A673 (cell line): Measurements from ENCODE around the gene UACA. TPM values are rescaled to one million over a fixed set of nuclear protein-coding genes. Genes with fewer than 3 reads are reported as not detected.
A peak's percentile ranks its signal among the peaks of the same experiment; 100 is the strongest.

Experiments
- BruUV-seq: library from RNA; stranded (reverse); fragments of 400-500 nt; replicated peaks from 2 replicates; lab custom pipeline; 2021; lab: Mats Ljungman, UMichigan
- CTCF ChIA-PET: fragments of 300-600 bp; sonication (Branson Sonifier 250); formaldehyde crosslinking; loops from one replicate; lab custom pipeline; 2022; ENCODE audit warnings: antibody characterized with exemption; lab: Charles Lee
- POLR2A ChIA-PET: fragments of 300-600 bp; sonication (Branson Sonifier 250); formaldehyde crosslinking; loops from one replicate; lab custom pipeline; 2022; ENCODE audit warnings: antibody characterized with exemption; ENCODE audit not compliant: low non-redundant PET; lab: Charles Lee
- DNase-seq: peaks from one replicate; pipeline ENCODE4 v3.0.0-alpha.2; 2015; ENCODE audit warnings: low spot score
- H3K27ac ChIP-seq: fragments of 200-600 bp; sonication (generic); 2 replicates; pipeline ENCODE4 v1.5.1; 2016; ENCODE audit warnings: mixed run types, low read depth, mild to moderate bottlenecking, mixed read lengths, antibody characterized with exemption, low read length; ENCODE audit not compliant: poor library complexity, severe bottlenecking
- H3K27me3 ChIP-seq: fragments of 200-600 bp; sonication (generic); replicated peaks from 2 replicates; pipeline ENCODE4 v1.6.1; 2017; ENCODE audit warnings: mixed run types, low read depth, mild to moderate bottlenecking, mixed read lengths, antibody characterized with exemption, low read length; ENCODE audit not compliant: insufficient read depth, poor library complexity
- H3K36me3 ChIP-seq: fragments of 200-600 bp; sonication (generic); 2 replicates; pipeline ENCODE4 v1.6.1; 2016; ENCODE audit warnings: mixed run types, mild to moderate bottlenecking, mixed read lengths, antibody characterized with exemption, low read length; ENCODE audit not compliant: insufficient read depth, poor library complexity, severe bottlenecking
- H3K4me1 ChIP-seq: fragments of 200-600 bp; sonication (generic); 2 replicates; pipeline ENCODE4 v1.6.1; 2017; ENCODE audit warnings: mixed run types, mild to moderate bottlenecking, mixed read lengths, antibody characterized with exemption, low read length; ENCODE audit not compliant: insufficient read depth, poor library complexity, severe bottlenecking
- H3K4me3 ChIP-seq: fragments of 200-600 bp; sonication (generic); 2 replicates; pipeline ENCODE4 v1.5.1; 2016; ENCODE audit warnings: low read depth, mixed run types, mild to moderate bottlenecking, mixed read lengths, low read length; ENCODE audit not compliant: poor library complexity, severe bottlenecking
- H3K9me3 ChIP-seq: fragments of 200-600 bp; sonication (generic); 2 replicates; pipeline ENCODE4 v1.6.1; 2016; ENCODE audit warnings: mixed run types, low read depth, mild to moderate bottlenecking, mixed read lengths, antibody characterized with exemption, low read length; ENCODE audit not compliant: poor library complexity, severe bottlenecking
- EZH2 ChIP-seq: fragments of 200-600 bp; sonication (generic); IDR thresholded peaks from 2 replicates; pipeline ENCODE4 v1.6.1; 2017; ENCODE audit warnings: borderline replicate concordance, low read depth, mild to moderate bottlenecking, mixed read lengths, antibody characterized with exemption, low read length; ENCODE audit not compliant: poor library complexity, severe bottlenecking
- intact Hi-C: fragments of 100-400 bp; cut with micrococcal nuclease; formaldehyde crosslinking; loops from one replicate; pipeline ENCODE4 v1.10.0; 2022; ENCODE audit not compliant: unreplicated experiment
- total RNA-seq: library from RNA; stranded (reverse); gene quantifications from 2 replicates; pipeline ENCODE4 v1.2.3, GENCODE V29; 2021
- TF ChIP-seq, protein P1 (sequence below): fragments of 300-800, 200-600 bp; sonication (generic); conservative IDR thresholded peaks from 2 replicates; pipeline ENCODE4 v1.5.1; 2017; ENCODE audit warnings: low read depth, mild to moderate bottlenecking, antibody characterized with exemption, low read length, moderate library complexity, mixed read lengths

UACA gene
- total RNA-seq, 1 experiment from 2014 or later = 26.9 TPM

GRCh38 chr15:70788114-70789049, 25.0 kb upstream of the UACA start:
- no peaks in the 10 kb centered on the region for H3K9me3 ChIP-seq
- H3K27ac ChIP-seq = no peak overlapping the region
- ChIA-PET POLR2A (no interaction called here), CTCF (no interaction called here)
- no peaks in the 10 kb centered on the region for H3K4me1 ChIP-seq
- no peaks in the 10 kb centered on the region for H3K36me3 ChIP-seq
- intact Hi-C loops = no loop called here
- no peaks in the 10 kb centered on the region for H3K27me3 ChIP-seq
- BruUV-seq = no TSS peak
- TF ChIP-seq EZH2 = no peak
- TF ChIP-seq, protein P1, sequence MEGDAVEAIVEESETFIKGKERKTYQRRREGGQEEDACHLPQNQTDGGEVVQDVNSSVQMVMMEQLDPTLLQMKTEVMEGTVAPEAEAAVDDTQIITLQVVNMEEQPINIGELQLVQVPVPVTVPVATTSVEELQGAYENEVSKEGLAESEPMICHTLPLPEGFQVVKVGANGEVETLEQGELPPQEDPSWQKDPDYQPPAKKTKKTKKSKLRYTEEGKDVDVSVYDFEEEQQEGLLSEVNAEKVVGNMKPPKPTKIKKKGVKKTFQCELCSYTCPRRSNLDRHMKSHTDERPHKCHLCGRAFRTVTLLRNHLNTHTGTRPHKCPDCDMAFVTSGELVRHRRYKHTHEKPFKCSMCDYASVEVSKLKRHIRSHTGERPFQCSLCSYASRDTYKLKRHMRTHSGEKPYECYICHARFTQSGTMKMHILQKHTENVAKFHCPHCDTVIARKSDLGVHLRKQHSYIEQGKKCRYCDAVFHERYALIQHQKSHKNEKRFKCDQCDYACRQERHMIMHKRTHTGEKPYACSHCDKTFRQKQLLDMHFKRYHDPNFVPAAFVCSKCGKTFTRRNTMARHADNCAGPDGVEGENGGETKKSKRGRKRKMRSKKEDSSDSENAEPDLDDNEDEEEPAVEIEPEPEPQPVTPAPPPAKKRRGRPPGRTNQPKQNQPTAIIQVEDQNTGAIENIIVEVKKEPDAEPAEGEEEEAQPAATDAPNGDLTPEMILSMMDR = no peak
- no peak for DNase-seq
- no peak overlapping the region for H3K4me3 ChIP-seq

GRCh38 chr15:70786996-70787395, 23.6 kb upstream of the UACA start:
- intact Hi-C loops = no loop called here
- TF ChIP-seq EZH2 = no peak
- TF ChIP-seq, protein P1 = no peak
- H3K36me3 ChIP-seq = no peaks in the 10 kb centered on the region
- H3K4me1 ChIP-seq = no peaks in the 10 kb centered on the region
- no peak for DNase-seq
- CTCF ChIA-PET = no interaction called here
- POLR2A ChIA-PET = no interaction called here
- no peak overlapping the region for H3K4me3 ChIP-seq
- no peak overlapping the region for H3K27ac ChIP-seq
- H3K9me3 ChIP-seq = no peaks in the 10 kb centered on the region
- BruUV-seq = no TSS peak
- H3K27me3 ChIP-seq = no peaks in the 10 kb centered on the region

DNA sequence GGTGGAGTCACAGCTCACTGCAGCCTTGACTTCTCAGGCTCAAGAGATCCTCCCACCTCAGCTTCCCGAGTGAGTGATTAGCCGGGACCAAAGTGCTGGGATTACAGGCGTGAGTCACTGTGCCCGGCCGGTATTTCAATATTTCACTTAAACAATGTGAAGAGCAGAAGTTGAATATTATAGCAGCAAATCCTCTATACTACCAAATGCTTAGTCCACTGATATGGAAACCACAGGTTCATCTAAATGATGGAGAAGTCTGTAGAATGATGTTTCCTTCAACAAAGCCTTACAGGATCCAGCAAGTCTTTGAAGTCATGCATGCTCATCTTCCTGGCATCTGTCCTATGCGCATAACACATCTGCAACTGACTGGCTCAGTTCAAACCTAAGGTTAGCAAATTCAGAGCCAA, 20.3 kb upstream of the UACA start:
- peak; percentile 23 for DNase-seq
- H3K9me3 ChIP-seq = no peaks in the 10 kb centered on the region
- H3K36me3 ChIP-seq = no peaks in the 10 kb centered on the region
- CTCF ChIA-PET = no interaction called here
- no TSS peak for BruUV-seq
- TF ChIP-seq, protein P1 = no peak
- no peak for TF ChIP-seq EZH2
- POLR2A ChIA-PET = no interaction called here
- H3K4me3 ChIP-seq = no peak overlapping the region
- no peaks in the 10 kb centered on the region for H3K4me1 ChIP-seq
- no peaks in the 10 kb centered on the region for H3K27me3 ChIP-seq
- no peak overlapping the region for H3K27ac ChIP-seq
- intact Hi-C loops = no loop called here
